Measurements from ENCODE around the gene GARNL3.

GRCh38 chr9:127421057-127421456, 156.5 kb downstream of the GARNL3 start:
- no peak for TF ChIP-seq CTCF (IDR thresholded peaks at IDR 0.05)
- no peak for TF ChIP-seq EZH2 (IDR thresholded peaks at IDR 0.05; ENCODE audit: borderline replicate concordance, insufficient read depth, low read depth, low read length, poor library complexity, severe bottlenecking)
